ENCODE measurements around the gene TIGD2.
"Not testable (repeated sequence)": the region's sequence is repeated elsewhere in the genome, so short reads cannot be mapped to it uniquely, and the experiment has no call there.

TIGD2 gene

DNA sequence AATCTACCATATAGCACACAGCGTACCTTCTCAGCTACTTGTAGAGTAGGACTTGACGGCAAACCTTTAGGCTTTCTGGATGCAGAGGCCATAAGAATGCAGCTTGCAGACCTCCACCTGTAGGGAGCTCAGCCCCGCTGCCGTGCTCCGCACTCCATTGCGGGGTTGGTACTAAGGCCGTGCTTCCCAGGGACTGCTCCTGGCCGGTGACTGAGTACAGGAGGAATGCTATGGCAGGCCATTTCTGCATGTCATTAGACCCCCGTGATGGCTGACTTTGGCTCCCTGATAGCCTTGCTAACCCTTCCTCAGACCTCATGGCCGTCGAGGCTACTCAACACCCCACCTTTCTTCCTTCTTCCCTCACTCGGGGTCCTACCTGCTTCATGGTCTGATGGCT lies 26.4 kb downstream of the TIGD2 start:
- no peak for DNase-seq
- no peaks in the 10 kb centered on the region for H3K27me3 Mint-ChIP-seq
- H3K4me3 Mint-ChIP-seq = no peak overlapping the region
- ATAC-seq = no peak
- no peak overlapping the region for H3K27ac Mint-ChIP-seq
- no peaks in the 10 kb centered on the region for H3K9me3 Mint-ChIP-seq
- no peaks in the 10 kb centered on the region for H3K4me1 Mint-ChIP-seq

DNA sequence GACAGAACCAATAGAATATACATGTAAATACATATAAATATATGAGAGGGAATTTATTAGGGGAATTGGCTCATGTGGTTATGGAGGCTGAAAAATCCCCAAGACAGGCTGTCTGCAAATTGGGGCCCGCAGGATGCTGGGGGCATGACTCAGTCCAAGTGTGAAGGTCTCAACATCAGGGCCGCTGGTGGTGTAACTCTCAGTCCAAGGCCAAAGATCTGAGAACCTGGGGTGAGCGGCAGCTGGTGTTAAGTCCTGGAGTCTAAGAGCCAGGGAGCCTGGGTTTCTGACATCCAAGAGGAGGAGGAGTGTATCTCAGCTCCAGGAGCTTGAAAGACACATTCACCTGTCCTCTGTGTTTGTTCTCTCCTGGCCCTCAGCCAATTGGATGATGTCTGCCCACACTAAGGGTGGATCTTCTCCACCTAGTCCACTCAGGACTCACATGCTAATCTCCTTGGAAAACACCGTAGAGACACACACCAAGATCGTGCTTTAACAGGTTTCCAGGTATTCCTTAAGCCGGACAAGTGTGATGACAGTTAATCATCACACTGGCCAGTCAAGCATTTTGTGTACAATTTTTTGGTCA lies 28.9 kb downstream of the TIGD2 start:
- H3K27me3 Mint-ChIP-seq = peaks cover 5% of the 10 kb centered on the region
- ATAC-seq (no peak), DNase-seq (no peak)
- peaks cover 0 to 8% of the 10 kb centered on the region in 2 donors for H3K9me3 Mint-ChIP-seq
- H3K4me3 Mint-ChIP-seq = no peak overlapping the region
- peak overlapping the region in 1 of 2 donors; percentile 50 for H3K27ac Mint-ChIP-seq
- no peaks in the 10 kb centered on the region for H3K4me1 Mint-ChIP-seq

DNA sequence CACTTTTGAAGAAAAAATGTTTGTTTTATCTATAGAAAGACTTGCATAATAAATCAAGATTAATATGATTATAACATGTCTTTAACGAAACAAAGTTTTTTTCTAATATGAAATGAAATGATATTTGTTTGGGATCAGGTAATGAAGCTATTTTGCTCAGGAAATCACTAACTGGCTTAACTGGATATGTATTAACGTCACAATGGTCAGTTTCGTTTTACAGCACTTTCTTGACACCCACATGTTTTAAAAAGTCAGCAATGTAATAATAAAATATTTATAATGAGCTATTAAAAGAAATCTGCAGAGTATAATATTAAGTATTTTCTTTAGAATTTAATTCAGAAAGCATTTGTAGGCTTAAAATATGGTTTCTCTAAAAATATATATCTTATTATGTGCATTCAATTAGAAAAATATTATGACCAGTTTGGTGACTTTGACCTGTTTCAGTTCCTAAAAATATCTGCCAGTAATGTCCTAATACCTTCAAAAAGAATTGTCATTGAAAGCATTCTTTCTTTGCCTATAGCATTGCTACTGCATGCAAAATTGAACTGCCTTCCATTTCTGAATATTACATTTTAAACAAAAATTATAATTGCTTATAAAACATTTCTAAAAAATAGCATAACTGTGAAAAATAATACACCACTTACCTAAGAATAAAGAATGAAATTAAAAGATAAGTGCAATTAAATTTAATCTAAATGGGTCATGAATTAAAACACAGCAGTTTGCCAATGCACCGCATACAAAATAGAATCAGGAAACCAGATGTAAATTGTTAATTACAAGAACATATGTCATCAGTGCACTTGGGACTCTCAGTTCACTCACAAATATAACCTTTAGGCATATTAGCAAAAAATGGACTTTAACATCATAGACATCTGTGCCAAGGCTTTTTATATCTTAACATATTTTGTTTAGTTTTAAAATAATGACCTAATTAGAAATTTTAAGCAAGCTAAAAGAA lies 31.6 kb downstream of the TIGD2 start:
- no peak for DNase-seq
- no peak for ATAC-seq
- Mint-ChIP-seq H3K27me3 (peaks cover 7% of the 10 kb centered on the region), H3K27ac (no peak overlapping the region), H3K4me1 (no peaks in the 10 kb centered on the region), H3K9me3 (peaks cover 0 to 8% of the 10 kb centered on the region in 2 donors), H3K4me3 (no peak overlapping the region)

- DNase-seq = not testable (repeated sequence)
Measured at GRCh38 chr4:89144652-89145051, 33.3 kb downstream of the TIGD2 start.

DNA sequence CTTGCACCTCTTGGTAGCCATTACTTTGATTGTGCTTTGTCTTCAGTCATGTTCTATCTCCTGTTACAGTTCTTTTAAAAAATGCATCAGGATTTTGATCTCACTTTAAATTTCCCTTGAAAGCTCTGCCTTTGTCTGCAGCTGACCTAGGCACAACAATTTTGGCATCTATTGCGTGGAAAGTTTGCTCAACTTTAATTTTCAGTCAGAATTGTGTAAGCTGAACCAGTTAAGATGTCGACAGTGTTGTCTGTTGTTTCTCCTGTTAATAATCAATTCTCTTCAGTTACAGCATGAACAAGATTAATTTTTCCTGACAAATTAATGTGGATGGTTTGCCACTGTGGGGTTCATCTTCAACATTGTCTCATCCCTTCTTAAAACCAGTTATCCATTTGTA lies 34.9 kb downstream of the TIGD2 start:
- H3K4me3 Mint-ChIP-seq = no peak overlapping the region
- H3K27me3 Mint-ChIP-seq = peaks cover 7% of the 10 kb centered on the region
- H3K4me1 Mint-ChIP-seq = no peaks in the 10 kb centered on the region
- no peak overlapping the region for H3K27ac Mint-ChIP-seq
- DNase-seq = no peak
- no peak for ATAC-seq
- H3K9me3 Mint-ChIP-seq = peaks cover 0 to 8% of the 10 kb centered on the region in 2 donors

More at GRCh38 chr4:89144652-89145051, 33.3 kb downstream of the TIGD2 start:
- H3K27ac Mint-ChIP-seq, ATAC-seq, H3K4me3 Mint-ChIP-seq, H3K9me3 Mint-ChIP-seq, H3K27me3 Mint-ChIP-seq, H3K4me1 Mint-ChIP-seq: not testable (repeated sequence)

DNA sequence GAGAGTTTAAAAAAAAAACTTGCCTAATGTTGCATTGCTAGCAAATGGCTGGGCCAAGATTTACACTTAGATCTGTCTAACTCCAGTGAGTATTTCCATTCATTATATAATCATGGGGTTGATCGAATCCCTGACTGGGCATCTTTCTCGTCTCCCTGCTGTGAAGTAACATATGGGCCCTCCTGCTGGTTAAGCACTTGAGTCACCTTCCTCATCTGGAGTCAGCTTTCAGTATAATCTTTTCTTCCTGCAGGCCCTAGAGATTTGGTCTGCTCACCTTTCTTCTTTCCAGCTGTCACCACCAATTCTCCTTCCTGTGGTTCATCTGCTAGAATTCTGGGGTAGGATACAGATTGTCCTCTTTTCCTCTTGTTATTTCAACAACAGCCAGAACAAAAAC lies 41.6 kb downstream of the TIGD2 start:
- Mint-ChIP-seq H3K4me3 (no peak overlapping the region), H3K4me1 (no peaks in the 10 kb centered on the region), H3K9me3 (no peaks in the 10 kb centered on the region), H3K27ac (no peak overlapping the region), H3K27me3 (no peaks in the 10 kb centered on the region)
- ATAC-seq (no peak), DNase-seq (no peak)

- no peaks in the 10 kb centered on the region for H3K27me3 Mint-ChIP-seq
- H3K4me1 Mint-ChIP-seq = no peaks in the 10 kb centered on the region
- DNase-seq (no peak), ATAC-seq (no peak)
- no peak overlapping the region for H3K27ac Mint-ChIP-seq
- H3K4me3 Mint-ChIP-seq = no peak overlapping the region
- H3K9me3 Mint-ChIP-seq = no peaks in the 10 kb centered on the region
Measured at GRCh38 chr4:89156174-89156914, 45.0 kb downstream of the TIGD2 start.

DNA sequence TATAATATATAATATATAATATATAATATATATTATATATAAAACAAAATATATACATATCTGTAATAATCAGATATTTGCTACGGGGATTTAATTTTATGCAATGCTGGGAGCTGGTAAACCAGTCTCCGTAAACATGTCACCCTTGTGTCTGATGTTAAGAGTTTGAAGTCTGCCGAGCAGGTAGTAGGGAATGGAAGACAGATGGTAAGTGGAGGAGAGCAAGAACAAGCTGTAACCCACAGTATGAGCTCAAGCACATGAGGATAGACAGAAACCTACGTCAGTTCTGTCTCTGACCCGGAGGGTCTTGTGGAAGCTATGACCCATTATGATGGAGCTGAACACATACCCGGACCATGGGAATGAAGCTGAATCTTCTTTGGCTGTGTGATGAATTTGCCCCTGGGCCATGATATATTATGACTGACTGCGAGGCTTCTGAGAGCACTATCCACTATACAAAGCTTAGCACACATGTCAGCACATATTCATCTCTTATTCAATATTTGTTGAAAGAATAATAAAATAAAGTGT lies 46.2 kb downstream of the TIGD2 start:
- DNase-seq (no peak), ATAC-seq (peak; percentile 49)
- Mint-ChIP-seq H3K4me1 (no peaks in the 10 kb centered on the region), H3K27me3 (no peaks in the 10 kb centered on the region), H3K27ac (no peak overlapping the region), H3K9me3 (no peaks in the 10 kb centered on the region), H3K4me3 (no peak overlapping the region)

DNA sequence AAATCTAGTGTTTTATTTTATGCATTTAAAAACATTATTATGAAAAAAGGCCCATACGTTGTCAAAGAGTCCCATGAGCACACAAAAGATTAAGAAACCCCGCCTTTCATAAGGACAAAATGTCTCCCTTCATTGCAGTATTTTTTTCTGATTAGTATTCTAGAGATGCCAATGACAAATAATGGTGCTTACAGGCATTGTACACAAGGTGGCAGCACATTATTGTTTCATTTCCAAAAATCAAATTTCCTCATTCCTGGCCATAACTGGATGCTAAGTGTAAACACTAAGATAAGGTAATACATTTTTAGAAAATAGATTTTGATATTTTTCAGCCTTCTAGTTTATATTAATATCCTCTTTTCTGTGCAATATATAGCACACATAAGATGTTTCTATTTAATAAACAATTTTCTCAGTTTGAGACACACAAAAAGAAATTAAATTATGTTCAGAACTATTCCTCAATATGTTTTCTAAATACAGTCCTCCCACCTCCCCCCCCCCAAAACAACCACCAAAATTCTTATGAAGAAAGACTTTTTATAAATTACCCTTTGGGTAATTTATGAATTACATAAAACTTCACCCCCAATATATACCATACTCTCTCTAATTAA lies 47.7 kb downstream of the TIGD2 start:
- Mint-ChIP-seq H3K27me3 (no peaks in the 10 kb centered on the region), H3K9me3 (no peaks in the 10 kb centered on the region), H3K4me3 (no peak overlapping the region), H3K27ac (no peak overlapping the region), H3K4me1 (no peaks in the 10 kb centered on the region)
- DNase-seq (no peak), ATAC-seq (no peak)

GRCh38 chr4:89160806-89161205 lies 49.5 kb downstream of the TIGD2 start:
- ATAC-seq (no peak), DNase-seq (no peak)
- H3K4me3 Mint-ChIP-seq = no peak overlapping the region
- H3K27ac Mint-ChIP-seq = no peak overlapping the region
- H3K27me3 Mint-ChIP-seq = no peaks in the 10 kb centered on the region
- H3K9me3 Mint-ChIP-seq = no peaks in the 10 kb centered on the region
- no peaks in the 10 kb centered on the region for H3K4me1 Mint-ChIP-seq

DNA sequence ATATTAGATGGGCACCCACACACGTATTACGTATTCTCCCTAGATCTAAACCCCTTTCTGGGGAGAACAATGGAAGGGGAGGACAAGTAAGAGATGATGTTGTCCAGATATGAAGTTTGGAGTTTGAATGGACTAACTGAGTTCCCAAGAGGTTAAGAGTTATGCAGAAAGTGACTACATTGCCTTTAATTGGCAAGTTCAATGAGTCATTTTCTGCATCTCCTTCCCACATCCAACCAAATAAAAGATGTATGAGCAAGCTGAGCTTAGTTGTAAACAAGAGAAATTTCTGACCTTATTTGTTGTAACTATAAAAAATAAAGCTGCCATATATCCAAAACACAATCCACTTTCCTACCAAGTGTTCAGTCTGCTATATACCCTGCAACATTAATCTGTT lies 50.5 kb downstream of the TIGD2 start:
- ATAC-seq (no peak), DNase-seq (no peak)
- no peaks in the 10 kb centered on the region for H3K27me3 Mint-ChIP-seq
- no peak overlapping the region for H3K4me3 Mint-ChIP-seq
- no peak overlapping the region for H3K27ac Mint-ChIP-seq
- H3K9me3 Mint-ChIP-seq = no peaks in the 10 kb centered on the region
- no peaks in the 10 kb centered on the region for H3K4me1 Mint-ChIP-seq

DNA sequence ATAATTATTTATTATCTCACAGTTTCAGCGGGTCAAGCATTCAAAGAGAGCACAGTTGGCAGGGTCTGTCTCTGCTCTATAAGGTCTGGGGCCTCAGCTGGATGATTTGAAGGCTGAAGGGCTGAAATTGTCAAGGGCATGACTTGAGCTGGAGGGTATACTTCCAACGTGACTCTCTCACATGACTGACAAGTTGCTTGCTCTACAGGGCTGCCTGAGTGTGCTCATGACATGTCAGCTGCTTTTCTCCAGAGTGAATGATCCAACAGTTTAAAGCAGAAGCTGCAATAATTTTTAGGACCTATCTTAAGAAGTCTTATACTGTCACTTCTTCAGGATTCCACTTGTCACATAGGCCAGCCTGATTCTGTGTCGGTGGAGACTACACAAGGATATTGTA lies 51.2 kb downstream of the TIGD2 start:
- H3K4me1 Mint-ChIP-seq = no peaks in the 10 kb centered on the region
- DNase-seq (no peak), ATAC-seq (no peak)
- peak overlapping the region in 1 of 2 donors; percentile 55 for H3K27ac Mint-ChIP-seq
- H3K9me3 Mint-ChIP-seq = no peaks in the 10 kb centered on the region
- H3K27me3 Mint-ChIP-seq = no peaks in the 10 kb centered on the region
- H3K4me3 Mint-ChIP-seq = no peak overlapping the region

GRCh38 chr4:89162987-89163386 lies 51.7 kb downstream of the TIGD2 start:
- Mint-ChIP-seq H3K27ac (no peak overlapping the region), H3K4me1 (no peaks in the 10 kb centered on the region), H3K4me3 (no peak overlapping the region), H3K27me3 (no peaks in the 10 kb centered on the region), H3K9me3 (no peaks in the 10 kb centered on the region)
- no peak for DNase-seq
- no peak for ATAC-seq

- H3K4me1 Mint-ChIP-seq = no peaks in the 10 kb centered on the region
- ATAC-seq (peak; percentile 65), DNase-seq (no peak)
- no peak overlapping the region for H3K4me3 Mint-ChIP-seq
- H3K9me3 Mint-ChIP-seq = no peaks in the 10 kb centered on the region
- no peak overlapping the region for H3K27ac Mint-ChIP-seq
- H3K27me3 Mint-ChIP-seq = no peaks in the 10 kb centered on the region
Measured at GRCh38 chr4:89164400-89164799, 53.1 kb downstream of the TIGD2 start.
